Mammary epithelial cell (primary cell): Measurements from ENCODE around the gene GRAMD1B.

Source experiments
- CTCF ChIP-seq, 2 donors: IDR thresholded peaks in 1 of 2; conservative IDR thresholded peaks in 1 of 2; 2 replicates each; pipeline ENCODE4 v1.5.1; 2011 to 2012; ENCODE audit warnings: inconsistent platforms in 2 of 2, low read length in 2 of 2, mild to moderate bottlenecking in 2 of 2, control low read depth in 1 of 2, low read depth in 1 of 2; ENCODE audit not compliant: insufficient read depth in 1 of 2; ENCODE audit errors: extremely low read depth in 1 of 2
- EZH2 ChIP-seq: IDR thresholded peaks from 2 replicates; pipeline ENCODE4 v1.6.1; 2012; ENCODE audit warnings: low read length, inconsistent platforms, borderline replicate concordance

- no peak for TF ChIP-seq CTCF (conservative IDR thresholded peaks at IDR 0.05 in 1 of 2, IDR thresholded peaks at IDR 0.05 in 1 of 2; ENCODE audit: extremely low read depth in 1 of 2, insufficient read depth in 1 of 2, low read depth in 1 of 2, low read length in 2 of 2)
- no peak for TF ChIP-seq EZH2
Observed at GRCh38 chr11:123388640-123389039, 41.4 kb upstream of the GRAMD1B start.
